GM23338 (cell line): Measurements from ENCODE around the gene PDHX. TPM values are rescaled to one million over a fixed set of nuclear protein-coding genes. Genes with fewer than 3 reads are reported as not detected.
"Not testable (repeated sequence)": the region's sequence is repeated elsewhere in the genome, so short reads cannot be mapped to it uniquely, and the experiment has no call there.

Experiments used
- ATAC-seq: fragments of 200-7000 bp; cut with Tn5 transposase; 3 replicates; pipeline ENCODE4 v1.9.1; 2020
- DNase-seq: peaks from one replicate; pipeline ENCODE4 v3.0.0-alpha.2; 2015; ENCODE audit warnings: low spot score
- H2AFZ ChIP-seq: fragments of 200-600 bp; sonication (generic); 2 replicates; pipeline ENCODE4 v1.8.0; 2016; ENCODE audit warnings: antibody characterized with exemption, mild to moderate bottlenecking, moderate library complexity
- H3F3A ChIP-seq: fragments of 200-600 bp; sonication (generic); replicated peaks from 2 replicates; pipeline ENCODE4 v1.8.0; 2017; ENCODE audit warnings: antibody characterized with exemption, mixed run types, low read depth
- H3K27ac ChIP-seq: fragments of 200-600 bp; sonication (generic); 2 replicates; pipeline ENCODE4 v1.6.1; 2016; ENCODE audit warnings: low read depth
- H3K27me3 ChIP-seq: fragments of 200-600 bp; sonication (generic); 2 replicates; pipeline ENCODE4 v1.8.0; 2016; ENCODE audit warnings: mild to moderate bottlenecking, mixed run types, moderate library complexity; ENCODE audit not compliant: insufficient read depth
- H3K36me3 ChIP-seq: fragments of 200-600 bp; sonication (generic); 2 replicates; pipeline ENCODE4 v1.8.0; 2016; ENCODE audit warnings: mild to moderate bottlenecking; ENCODE audit not compliant: insufficient read depth
- H3K4me1 ChIP-seq: fragments of 200-600 bp; sonication (generic); 2 replicates; pipeline ENCODE4 v1.8.0; 2016; ENCODE audit warnings: mild to moderate bottlenecking, moderate library complexity; ENCODE audit not compliant: insufficient read depth
- H3K4me2 ChIP-seq: fragments of 200-600 bp; sonication (generic); 2 replicates; pipeline ENCODE4 v1.7.1; 2017; ENCODE audit warnings: mixed run types
- H3K4me3 ChIP-seq: fragments of 200-600 bp; sonication (generic); 2 replicates; pipeline ENCODE4 v1.6.1; 2016; ENCODE audit warnings: mixed run types
- H3K79me2 ChIP-seq: fragments of 200-600 bp; sonication (generic); replicated peaks from 2 replicates; pipeline ENCODE4 v1.8.0; 2017; ENCODE audit warnings: mild to moderate bottlenecking; ENCODE audit not compliant: insufficient read depth
- H3K9me2 ChIP-seq: fragments of 200-600 bp; sonication (generic); 2 replicates; pipeline ENCODE4 v1.8.0; 2017; ENCODE audit not compliant: insufficient read depth
- H4K20me1 ChIP-seq: fragments of 200-600 bp; sonication (generic); replicated peaks from 2 replicates; pipeline ENCODE4 v1.8.0; 2017; ENCODE audit warnings: mild to moderate bottlenecking; ENCODE audit not compliant: insufficient read depth
- H3K27ac Mint-ChIP-seq: 2 replicates; pipeline ENCODE4 v1.8.0; 2020; ENCODE audit warnings: inconsistent platforms, mild to moderate bottlenecking, moderate library complexity, mixed read lengths
- H3K27me3 Mint-ChIP-seq: 3 replicates; pipeline ENCODE4 v1.8.0; 2022; ENCODE audit warnings: low read depth, mild to moderate bottlenecking, moderate library complexity, mixed read lengths, inconsistent platforms; ENCODE audit not compliant: insufficient read depth, poor library complexity
- H3K36me3 Mint-ChIP-seq: 3 replicates; pipeline ENCODE4 v1.8.0; 2021; ENCODE audit warnings: low read depth, mild to moderate bottlenecking, inconsistent platforms, moderate library complexity, mixed read lengths
- H3K4me1 Mint-ChIP-seq: 3 replicates; pipeline ENCODE4 v1.8.0; 2020; ENCODE audit warnings: mild to moderate bottlenecking, inconsistent platforms, mixed read lengths
- H3K4me3 Mint-ChIP-seq: 3 replicates; pipeline ENCODE4 v1.8.0; 2021; ENCODE audit warnings: moderate library complexity, mild to moderate bottlenecking, inconsistent platforms, mixed read lengths
- H3K9me3 Mint-ChIP-seq: 3 replicates; pipeline ENCODE4 v1.8.0; 2020; ENCODE audit warnings: moderate library complexity, mild to moderate bottlenecking, inconsistent platforms, mixed read lengths
- CREB1 ChIP-seq: fragments of 250-450 bp; sonication (Bioruptor Pico); IDR thresholded peaks from 2 replicates; pipeline ENCODE4 v1.5.0; 2020; ENCODE audit warnings: low read depth, mild to moderate bottlenecking, moderate library complexity
- EZH2 ChIP-seq: fragments of 200-600 bp; sonication (generic); IDR thresholded peaks from one replicate; pipeline ENCODE4 v1.8.0; 2017; ENCODE audit warnings: antibody characterized with exemption, mild to moderate bottlenecking, low read depth; ENCODE audit not compliant: unreplicated experiment
- JUNB ChIP-seq: IDR thresholded peaks from one replicate; pipeline ENCODE4 v1.6.1; 2016; ENCODE audit warnings: antibody characterized with exemption; ENCODE audit not compliant: unreplicated experiment
- STAT1 ChIP-seq: IDR thresholded peaks from one replicate; pipeline ENCODE4 v1.6.1; 2016; ENCODE audit warnings: antibody characterized with exemption; ENCODE audit not compliant: unreplicated experiment
- ZNF114 ChIP-seq: fragments of 250-450 bp; sonication (Bioruptor Pico); IDR thresholded peaks from 2 replicates; pipeline ENCODE4 v1.5.0; 2020; ENCODE audit warnings: mild to moderate bottlenecking, moderate library complexity
- ZNF331 ChIP-seq: fragments of 250-450 bp; sonication (Bioruptor Pico); IDR thresholded peaks from 2 replicates; pipeline ENCODE4 v1.5.0; 2020; ENCODE audit warnings: low read depth, mild to moderate bottlenecking, moderate library complexity
- polyA plus RNA-seq: library from polyadenylated mRNA; unstranded; fragments of >200 nt; fragmentation: Nextera tagmentation; extraction: Ambion mirVana; gene quantifications from 2 replicates; pipeline ENCODE4 v1.2.1, GENCODE V29; 2016
- total RNA-seq: library from RNA; depleted of rRNA; stranded (reverse); fragments of >200 nt; shearing (Covaris generic); gene quantifications from 2 replicates; pipeline ENCODE4 v1.2.3, GENCODE V29; 2014
- TF ChIP-seq, protein P1 (sequence below), 2 experiments: fragments of 200-600 bp in 1 of 2; sonication (generic) in 1 of 2; conservative IDR thresholded peaks; 2 replicates each; pipeline versions ENCODE4 v1.5.1 to v1.6.1; 2016 to 2017; ENCODE audit warnings: antibody characterized with exemption in 2 of 2, low read depth in 2 of 2, mild to moderate bottlenecking in 2 of 2, moderate library complexity in 1 of 2

The PDHX gene
- total and polyA plus RNA-seq, 2 experiments from 2014 or later, result 36.9 to 40.2 TPM

DNA sequence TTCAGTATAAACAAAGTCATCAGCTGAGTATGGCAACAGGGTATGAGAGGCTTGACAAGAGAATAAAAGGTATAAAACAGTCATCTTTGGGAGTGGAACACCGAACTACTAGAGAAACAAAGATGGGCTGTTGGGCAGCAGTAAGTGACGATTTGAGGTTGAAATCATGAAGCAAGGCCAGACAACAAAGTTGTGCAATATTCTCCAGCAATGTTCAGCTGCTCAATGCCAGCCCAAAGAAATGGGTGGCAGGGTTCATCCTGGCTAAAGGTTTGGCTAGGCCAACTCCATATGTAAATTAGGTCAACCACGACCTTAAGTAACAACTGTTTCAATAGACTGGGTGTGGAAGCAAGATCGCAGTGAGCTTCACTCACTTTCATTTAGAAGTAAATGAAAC is 6.5 kb upstream of the PDHX start:
- DNase-seq (no peak), ATAC-seq (no peak)
- peaks cover 47% of the 10 kb centered on the region for H3K4me1 ChIP-seq
- H3K4me3 ChIP-seq, result no peak overlapping the region
- 0 out of 2 replicates have a peak overlapping the region, but pooled peaks have one; percentile 31 for H3K4me2 ChIP-seq
- H2AFZ ChIP-seq, result no peak overlapping the region
- peaks cover 20% of the 10 kb centered on the region for H3K36me3 Mint-ChIP-seq
- H3K4me1 Mint-ChIP-seq, result peaks cover 4% of the 10 kb centered on the region
- no peaks in the 10 kb centered on the region; the same call in 2 of the 3 replicates for H3K9me3 Mint-ChIP-seq
- H4K20me1 ChIP-seq, result peaks cover under 1% of the 10 kb centered on the region; the same call in 1 of the 2 replicates
- H3K36me3 ChIP-seq, result no peaks in the 10 kb centered on the region; the same call in 1 of the 2 replicates
- H3F3A ChIP-seq, result no peaks in the 10 kb centered on the region; the same call in 1 of the 2 replicates
- H3K27me3 ChIP-seq, result no peaks in the 10 kb centered on the region
- H3K27ac ChIP-seq, result no peak overlapping the region
- H3K4me3 Mint-ChIP-seq, result no peak overlapping the region
- no peaks in the 10 kb centered on the region for H3K27me3 Mint-ChIP-seq
- no peak for TF ChIP-seq ZNF114 (CRISPR knock-in tag)
- TF ChIP-seq CREB1, result no peak
- no peak for TF ChIP-seq JUNB
- no peak for TF ChIP-seq ZNF331 (CRISPR knock-in tag)
- peaks cover 6% of the 10 kb centered on the region for H3K9me2 ChIP-seq
- H3K27ac Mint-ChIP-seq, result no peak overlapping the region
- H3K79me2 ChIP-seq, result peaks cover 69% of the 10 kb centered on the region

DNA sequence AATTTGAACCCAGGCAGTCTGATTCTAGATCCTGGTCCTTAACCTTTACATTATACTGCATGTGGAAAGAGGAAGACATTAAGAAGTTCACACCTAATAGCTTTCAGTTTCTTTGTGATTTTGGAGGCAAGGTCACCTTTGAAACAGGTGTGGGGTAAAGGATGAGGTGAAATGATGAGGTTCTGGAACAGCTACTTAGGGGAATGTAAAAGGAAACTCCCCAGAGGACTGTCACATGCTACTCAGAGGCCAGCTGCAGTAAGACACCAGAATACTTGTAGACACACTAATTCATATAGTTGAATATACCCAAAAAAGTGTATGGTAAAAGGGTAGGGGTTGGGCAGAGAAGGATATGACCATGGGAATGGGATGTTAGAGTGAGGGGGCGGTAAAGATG is 5.6 kb upstream of the PDHX start:
- Histone ChIP-seq H3K27ac (no peak overlapping the region), H3K27me3 (no peaks in the 10 kb centered on the region), H2AFZ (no peak overlapping the region), H3F3A (peaks cover 8% of the 10 kb centered on the region), H3K9me2 (peaks cover 6% of the 10 kb centered on the region), H3K4me3 (no peak overlapping the region), H4K20me1 (no peaks in the 10 kb centered on the region), H3K79me2 (peaks cover 64% of the 10 kb centered on the region), H3K4me1 (peaks cover 49% of the 10 kb centered on the region), H3K36me3 (no peaks in the 10 kb centered on the region; the same call in 1 of the 2 replicates), H3K4me2 (no peak overlapping the region)
- DNase-seq, result no peak
- TF ChIP-seq CREB1, result no peak
- Mint-ChIP-seq H3K9me3 (no peaks in the 10 kb centered on the region; the same call in 1 of the 3 replicates), H3K4me1 (peaks cover 9% of the 10 kb centered on the region), H3K27me3 (peaks cover 3% of the 10 kb centered on the region), H3K4me3 (no peak overlapping the region), H3K36me3 (peaks cover 23% of the 10 kb centered on the region), H3K27ac (no peak overlapping the region)
- no peak for ATAC-seq

DNA sequence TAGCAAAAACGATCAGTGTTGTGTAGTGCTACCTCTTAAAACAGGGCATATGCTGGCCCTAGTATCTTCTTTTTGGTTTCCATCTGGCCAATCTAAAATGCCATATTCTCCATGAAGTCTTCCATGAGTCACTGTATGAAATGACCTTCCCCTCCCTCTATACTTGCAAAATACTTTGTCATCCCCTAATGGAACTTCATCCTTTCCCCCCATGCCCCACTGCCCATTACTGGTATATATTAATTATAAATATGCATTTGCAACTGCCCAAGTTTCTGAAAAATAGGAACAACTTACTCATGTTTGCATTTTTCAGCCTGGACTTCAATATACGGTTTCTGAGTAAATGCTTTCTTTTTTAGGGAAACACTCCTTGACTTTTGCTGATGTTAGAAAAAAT is 4.7 kb upstream of the PDHX start:
- DNase-seq, result no peak
- Histone ChIP-seq H2AFZ (no peak overlapping the region), H3K79me2 (peaks cover 57% of the 10 kb centered on the region), H3K4me3 (no peak overlapping the region), H3K4me2 (no peak overlapping the region), H3K4me1 (peaks cover 42% of the 10 kb centered on the region), H3K36me3 (no peaks in the 10 kb centered on the region; the same call in 1 of the 2 replicates), H4K20me1 (no peaks in the 10 kb centered on the region), H3K27ac (no peak overlapping the region), H3K27me3 (no peaks in the 10 kb centered on the region), H3K9me2 (peaks cover 6% of the 10 kb centered on the region), H3F3A (peaks cover 8% of the 10 kb centered on the region)
- Mint-ChIP-seq H3K27ac (no peak overlapping the region), H3K4me3 (no peak overlapping the region), H3K4me1 (peaks cover 9% of the 10 kb centered on the region), H3K36me3 (peaks cover 20% of the 10 kb centered on the region), H3K9me3 (no peaks in the 10 kb centered on the region; the same call in 1 of the 3 replicates), H3K27me3 (peaks cover 8% of the 10 kb centered on the region)
- TF ChIP-seq EZH2 (no peak), STAT1 (no peak)
- TF ChIP-seq, protein P1, sequence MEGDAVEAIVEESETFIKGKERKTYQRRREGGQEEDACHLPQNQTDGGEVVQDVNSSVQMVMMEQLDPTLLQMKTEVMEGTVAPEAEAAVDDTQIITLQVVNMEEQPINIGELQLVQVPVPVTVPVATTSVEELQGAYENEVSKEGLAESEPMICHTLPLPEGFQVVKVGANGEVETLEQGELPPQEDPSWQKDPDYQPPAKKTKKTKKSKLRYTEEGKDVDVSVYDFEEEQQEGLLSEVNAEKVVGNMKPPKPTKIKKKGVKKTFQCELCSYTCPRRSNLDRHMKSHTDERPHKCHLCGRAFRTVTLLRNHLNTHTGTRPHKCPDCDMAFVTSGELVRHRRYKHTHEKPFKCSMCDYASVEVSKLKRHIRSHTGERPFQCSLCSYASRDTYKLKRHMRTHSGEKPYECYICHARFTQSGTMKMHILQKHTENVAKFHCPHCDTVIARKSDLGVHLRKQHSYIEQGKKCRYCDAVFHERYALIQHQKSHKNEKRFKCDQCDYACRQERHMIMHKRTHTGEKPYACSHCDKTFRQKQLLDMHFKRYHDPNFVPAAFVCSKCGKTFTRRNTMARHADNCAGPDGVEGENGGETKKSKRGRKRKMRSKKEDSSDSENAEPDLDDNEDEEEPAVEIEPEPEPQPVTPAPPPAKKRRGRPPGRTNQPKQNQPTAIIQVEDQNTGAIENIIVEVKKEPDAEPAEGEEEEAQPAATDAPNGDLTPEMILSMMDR (conservative IDR thresholded peaks at IDR 0.05; ENCODE audit: low read depth in 2 of 2), result no peak
- ATAC-seq, result no peak

DNA sequence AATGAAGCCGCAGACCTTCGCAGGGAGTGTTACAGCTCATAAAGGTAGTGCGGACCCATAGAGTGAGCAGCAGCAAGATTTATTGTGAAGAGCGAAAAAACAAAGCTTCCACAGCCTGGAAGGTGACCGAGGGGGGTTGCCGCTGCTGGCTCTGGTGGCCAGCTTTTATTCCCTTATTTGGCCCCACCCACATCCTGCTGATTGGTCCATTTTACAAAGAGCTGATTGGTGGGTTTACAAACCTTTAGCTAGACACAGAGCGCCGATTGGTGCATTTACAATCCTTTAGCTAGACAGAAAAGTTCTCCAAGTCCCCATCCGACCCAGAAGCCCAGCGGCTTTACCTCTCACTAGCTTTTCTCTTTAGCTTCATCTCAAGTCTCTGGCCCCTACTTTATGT is 2.9 kb upstream of the PDHX start:
- not testable (repeated sequence) for H3K4me2 ChIP-seq, DNase-seq, H3K9me2 ChIP-seq, H3K4me3 ChIP-seq, H4K20me1 ChIP-seq, ATAC-seq, H3K27ac ChIP-seq, H3F3A ChIP-seq, H3K27ac Mint-ChIP-seq, H2AFZ ChIP-seq, H3K27me3 Mint-ChIP-seq, H3K27me3 ChIP-seq, H3K9me3 Mint-ChIP-seq, H3K4me3 Mint-ChIP-seq, H3K36me3 ChIP-seq
- Mint-ChIP-seq H3K36me3 (peaks cover 20% of the 10 kb centered on the region), H3K4me1 (peaks cover 20% of the 10 kb centered on the region)
- peaks cover 29% of the 10 kb centered on the region for H3K4me1 ChIP-seq
- peaks cover 61% of the 10 kb centered on the region for H3K79me2 ChIP-seq
